B cell (primary cell): ENCODE measurements around the gene CDH13.

ENCODE experiments used
- CTCF ChIP-seq: fragments of 200-600 bp; IDR thresholded peaks from one replicate; pipeline ENCODE4 v1.8.0; 2022; ENCODE audit warnings: antibody characterized with exemption, mild to moderate bottlenecking
- EZH2 ChIP-seq: IDR thresholded peaks from 2 replicates; pipeline ENCODE4 v1.6.1; 2012; ENCODE audit warnings: borderline replicate concordance, low read depth, mild to moderate bottlenecking, moderate library complexity, low read length; ENCODE audit not compliant: insufficient read depth, poor library complexity, severe bottlenecking

GRCh38 chr16:82814059-82814458, 187.3 kb downstream of the CDH13 start:
- TF ChIP-seq CTCF (no peak), EZH2 (no peak)
